Measurements from ENCODE around the gene AIMP1.

- TF ChIP-seq EZH2 (IDR thresholded peaks at IDR 0.05; ENCODE audit: borderline replicate concordance): no peak
- no peak for TF ChIP-seq CTCF (IDR thresholded peaks at IDR 0.05; ENCODE audit: poor library complexity)
- no peak for TF ChIP-seq EZH2phosphoT487 (IDR thresholded peaks at IDR 0.05; ENCODE audit: low read depth, severe bottlenecking, unreplicated experiment)
These were observed 42.5 kb downstream of the AIMP1 start for GRCh38 chr4:106358899-106359298.

Data from hepatocyte (in vitro differentiated cells).